AG09309 (cell line): Measurements from ENCODE around the gene C1QTNF4.

ENCODE experiments used
- DNase-seq: peaks from one replicate; pipeline ENCODE4 v3.0.0-alpha.2; 2010; ENCODE audit warnings: low read depth
- H3K4me3 ChIP-seq: 2 replicates; pipeline ENCODE4 v1.5.1; 2011; ENCODE audit warnings: mild to moderate bottlenecking, low read depth, low read length, moderate library complexity; ENCODE audit not compliant: control insufficient read depth
- TF ChIP-seq, protein P1 (sequence below): IDR thresholded peaks from 2 replicates; pipeline ENCODE4 v1.5.1; 2011; ENCODE audit warnings: mild to moderate bottlenecking, low read depth, low read length, inconsistent platforms; ENCODE audit not compliant: insufficient read depth, control insufficient read depth; ENCODE audit errors: missing control alignments

The C1QTNF4 gene

GRCh38 chr11:47589584-47589976, 4.6 kb downstream of the C1QTNF4 start:
- TF ChIP-seq, protein P1, sequence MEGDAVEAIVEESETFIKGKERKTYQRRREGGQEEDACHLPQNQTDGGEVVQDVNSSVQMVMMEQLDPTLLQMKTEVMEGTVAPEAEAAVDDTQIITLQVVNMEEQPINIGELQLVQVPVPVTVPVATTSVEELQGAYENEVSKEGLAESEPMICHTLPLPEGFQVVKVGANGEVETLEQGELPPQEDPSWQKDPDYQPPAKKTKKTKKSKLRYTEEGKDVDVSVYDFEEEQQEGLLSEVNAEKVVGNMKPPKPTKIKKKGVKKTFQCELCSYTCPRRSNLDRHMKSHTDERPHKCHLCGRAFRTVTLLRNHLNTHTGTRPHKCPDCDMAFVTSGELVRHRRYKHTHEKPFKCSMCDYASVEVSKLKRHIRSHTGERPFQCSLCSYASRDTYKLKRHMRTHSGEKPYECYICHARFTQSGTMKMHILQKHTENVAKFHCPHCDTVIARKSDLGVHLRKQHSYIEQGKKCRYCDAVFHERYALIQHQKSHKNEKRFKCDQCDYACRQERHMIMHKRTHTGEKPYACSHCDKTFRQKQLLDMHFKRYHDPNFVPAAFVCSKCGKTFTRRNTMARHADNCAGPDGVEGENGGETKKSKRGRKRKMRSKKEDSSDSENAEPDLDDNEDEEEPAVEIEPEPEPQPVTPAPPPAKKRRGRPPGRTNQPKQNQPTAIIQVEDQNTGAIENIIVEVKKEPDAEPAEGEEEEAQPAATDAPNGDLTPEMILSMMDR = no peak
- no peak overlapping the region for H3K4me3 ChIP-seq
- no peak for DNase-seq

- no peak overlapping the region for H3K4me3 ChIP-seq
- no peak for DNase-seq
- TF ChIP-seq, protein P1 = no peak
Observed at GRCh38 chr11:47589118-47589517, 5.1 kb downstream of the C1QTNF4 start.

- no peak for DNase-seq
- TF ChIP-seq, protein P1 = no peak
Observed at GRCh38 chr11:47587723-47588326, 6.4 kb downstream of the C1QTNF4 start.

DNA sequence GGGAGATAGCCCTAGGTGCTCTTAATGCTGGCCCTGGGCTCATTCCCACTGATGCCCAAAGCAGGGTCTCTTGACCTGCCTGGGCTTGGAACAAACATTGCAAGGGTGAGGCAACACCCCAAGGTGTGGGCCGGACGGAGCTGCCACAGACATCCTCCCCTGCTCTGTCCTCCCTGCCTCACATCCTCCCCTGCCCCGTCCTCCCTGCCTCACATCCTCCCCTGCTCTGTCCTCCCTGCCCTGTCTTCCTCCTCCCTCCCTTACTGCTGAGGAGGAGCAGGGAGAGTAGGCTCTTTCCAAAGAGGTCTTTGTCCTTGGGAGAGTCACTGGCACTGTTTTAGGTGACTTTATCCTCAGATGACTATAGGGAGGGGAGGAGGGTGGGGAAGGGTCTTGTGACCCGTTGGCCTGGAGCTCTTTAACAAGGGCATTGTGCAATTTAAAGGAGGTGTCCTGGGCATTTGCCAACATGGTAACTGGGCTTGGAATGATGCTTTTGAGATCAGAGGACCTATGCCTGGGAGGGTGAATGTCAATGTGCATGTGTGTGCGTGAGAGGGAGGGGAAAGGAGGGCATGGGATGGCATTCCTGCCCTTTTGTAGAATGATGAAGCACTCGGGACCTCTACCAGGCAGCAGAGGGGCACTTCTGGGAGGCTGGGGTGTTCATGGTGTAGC, 7.0 kb downstream of the C1QTNF4 start:
- H3K4me3 ChIP-seq = no peak overlapping the region
- no peak for DNase-seq
- TF ChIP-seq, protein P1 = no peak

More at GRCh38 chr11:47587723-47588326, 6.4 kb downstream of the C1QTNF4 start:
- H3K4me3 ChIP-seq = no peak overlapping the region

DNA sequence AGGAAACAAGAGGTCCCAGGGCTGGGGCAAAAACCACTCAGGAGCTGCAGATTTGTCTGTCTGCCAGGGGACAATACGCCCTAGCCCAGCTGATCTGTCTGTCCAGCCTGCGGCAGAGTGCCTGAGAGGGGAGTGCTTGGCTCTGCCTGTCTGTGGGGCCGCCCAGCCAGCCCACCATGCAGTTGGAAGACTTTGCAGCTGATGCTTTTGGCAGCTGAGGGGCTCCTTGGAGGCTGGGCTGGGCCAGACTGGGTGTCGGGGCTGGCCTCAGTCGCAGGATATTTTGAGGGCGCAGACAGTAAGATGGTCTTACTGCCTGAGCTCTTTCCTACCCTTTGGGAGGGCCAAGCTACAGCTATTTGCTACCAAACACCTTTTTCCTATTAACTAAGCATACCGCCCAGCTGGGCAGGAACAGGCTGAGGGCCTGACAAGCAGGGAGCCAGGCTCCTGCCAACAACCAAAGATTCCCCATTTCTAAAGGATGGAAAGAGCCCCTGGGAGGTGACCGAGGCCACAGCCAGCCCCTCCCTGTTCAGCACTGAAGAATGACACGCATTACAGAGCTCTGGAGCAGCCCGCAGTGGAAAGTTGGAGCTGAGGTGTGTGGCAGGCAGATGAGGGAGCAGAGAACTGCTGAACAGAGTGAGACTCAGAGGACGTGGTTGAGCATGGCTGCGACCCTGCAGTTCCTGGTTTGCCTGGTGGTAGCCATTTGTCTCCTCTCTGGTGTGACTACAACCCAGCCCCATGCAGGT, 7.9 kb downstream of the C1QTNF4 start, which contains the start of gene FAM180B:
Gene FAM180B (plus strand): TSS at position 581 of the 758 bp plus-strand sequence. CDS start 91 bp downstream, at position 672.
- DNase-seq = no peak
- TF ChIP-seq, protein P1 = no peak
- no peak within 1 kb of the TSS for H3K4me3 ChIP-seq

DNA sequence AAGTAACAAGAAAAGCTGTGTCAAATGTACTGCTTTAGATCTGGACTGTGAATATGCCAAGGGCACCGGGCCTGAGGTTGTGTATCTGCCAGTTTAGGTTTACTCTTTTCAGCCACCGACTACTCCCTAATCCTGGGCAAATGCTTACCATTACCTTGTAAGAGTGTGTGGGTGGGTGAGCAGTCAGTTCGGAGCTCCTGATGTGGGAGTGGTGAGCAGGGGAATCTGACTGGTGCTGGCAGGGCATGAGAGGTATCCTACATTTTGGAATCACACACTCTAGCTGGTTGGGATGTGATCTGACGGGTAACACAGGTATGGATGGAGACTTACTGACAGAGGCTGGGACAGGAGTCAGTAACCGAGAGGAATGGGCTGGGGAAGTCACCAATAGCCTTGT, 10.4 kb downstream of the C1QTNF4 start:
- no peak for DNase-seq
- TF ChIP-seq, protein P1 = no peak
- H3K4me3 ChIP-seq = no peak overlapping the region
